Endothelial cell of umbilical vein (primary cell): ENCODE measurements around the gene ZNF205. TPM values are rescaled to one million over a fixed set of nuclear protein-coding genes. Genes with fewer than 3 reads are reported as not detected.

Experiments
- BruUV-seq: library from RNA; stranded (reverse); fragments of 400-500 nt; replicated peaks from 2 replicates; lab custom pipeline; 2021; lab: Mats Ljungman, UMichigan
- CTCF ChIA-PET: fragments of 300-600, 350-600 bp; sonication (Branson Sonifier 250); formaldehyde crosslinking; loops from one replicate; lab custom pipeline; 2021; ENCODE audit warnings: antibody characterized with exemption, inconsistent platforms; lab: Charles Lee
- POLR2A ChIA-PET: fragments of 300-600, 350-600 bp; sonication (Branson Sonifier 250); formaldehyde crosslinking; loops from one replicate; lab custom pipeline; 2021; ENCODE audit warnings: antibody characterized with exemption, inconsistent platforms; lab: Charles Lee
- DNase-seq: peaks from one replicate; pipeline ENCODE4 v3.0.0-alpha.2; 2011; ENCODE audit warnings: low read depth, low spot score
- FAIRE-seq: peaks from 2 replicates; lab custom pipeline; 2011; peaks lifted over from hg19 to GRCh38; lab: Jason Lieb, UNC
- H2AFZ ChIP-seq: 2 replicates; pipeline ENCODE4 v1.6.0; 2012; ENCODE audit warnings: low read depth, low read length, control low read depth, inconsistent platforms
- H3K27ac ChIP-seq: 2 replicates; pipeline ENCODE4 v1.5.1; 2011; ENCODE audit warnings: low read depth, mild to moderate bottlenecking, control low read depth, low read length, moderate library complexity; ENCODE audit not compliant: insufficient read depth
- H3K27me3 ChIP-seq, 2 experiments: 2 replicates each; pipeline versions ENCODE4 v1.6.0 to v1.6.1; 2011; ENCODE audit warnings: low read length in 2 of 2, mixed read lengths in 1 of 2; ENCODE audit not compliant: control insufficient read depth in 2 of 2, insufficient read depth in 2 of 2
- H3K36me3 ChIP-seq, 2 experiments: 2 replicates in 1 of 2; 3 replicates in 1 of 2; pipeline ENCODE4 v1.5.1; 2011; ENCODE audit warnings: low read length in 2 of 2, mild to moderate bottlenecking in 1 of 2, moderate library complexity in 1 of 2; ENCODE audit not compliant: control insufficient read depth in 2 of 2, insufficient read depth in 2 of 2; ENCODE audit errors: extremely low read depth in 1 of 2
- H3K4me1 ChIP-seq: 3 replicates; pipeline ENCODE4 v1.5.1; 2011; ENCODE audit warnings: mild to moderate bottlenecking, low read length; ENCODE audit not compliant: control insufficient read depth, insufficient read depth; ENCODE audit errors: extremely low read depth
- H3K4me2 ChIP-seq: 2 replicates; pipeline ENCODE4 v1.6.1; 2011; ENCODE audit warnings: low read length, control low read depth, mixed read lengths; ENCODE audit not compliant: insufficient read depth
- H3K4me3 ChIP-seq, 3 experiments: fragments of 200-600 bp in 1 of 3; sonication (generic), shearing (Covaris generic) in 1 of 3; replicated peaks in 1 of 3; 2 replicates each; pipeline ENCODE4 v1.5.1; 2011 to 2016; ENCODE audit warnings: control low read depth in 3 of 3, low read length in 3 of 3, mild to moderate bottlenecking in 2 of 3, inconsistent platforms in 1 of 3, low read depth in 1 of 3, moderate library complexity in 1 of 3; ENCODE audit not compliant: insufficient read depth in 1 of 3
- H3K79me2 ChIP-seq: 2 replicates; pipeline ENCODE4 v1.6.0; 2012; ENCODE audit warnings: low read length, inconsistent platforms; ENCODE audit not compliant: control insufficient read depth, insufficient read depth
- H3K9ac ChIP-seq: replicated peaks from 2 replicates; pipeline ENCODE3; 2011; ENCODE audit warnings: low read length, control low read depth; ENCODE audit not compliant: insufficient read depth; ENCODE audit errors: extremely low read depth
- H3K9me1 ChIP-seq: replicated peaks from 3 replicates; pipeline ENCODE4 v1.6.0; 2011; ENCODE audit warnings: mild to moderate bottlenecking, low read length; ENCODE audit not compliant: control insufficient read depth, insufficient read depth; ENCODE audit errors: extremely low read depth
- H3K9me3 ChIP-seq: replicated peaks from 2 replicates; pipeline ENCODE4 v1.5.1; 2012; ENCODE audit warnings: low read length, inconsistent platforms; ENCODE audit not compliant: control insufficient read depth, insufficient read depth
- H4K20me1 ChIP-seq: replicated peaks from 2 replicates; pipeline ENCODE3; 2011; ENCODE audit warnings: mild to moderate bottlenecking, low read length; ENCODE audit not compliant: control insufficient read depth, insufficient read depth; ENCODE audit errors: extremely low read depth
- EZH2 ChIP-seq: IDR thresholded peaks from 2 replicates; pipeline ENCODE4 v1.6.1; 2012; ENCODE audit warnings: borderline replicate concordance, low read depth, mild to moderate bottlenecking, moderate library complexity, low read length, inconsistent platforms; ENCODE audit not compliant: severe bottlenecking
- FOS ChIP-seq: IDR thresholded peaks from 2 replicates; pipeline ENCODE4 v1.6.1; 2011; ENCODE audit warnings: mild to moderate bottlenecking, low read length, moderate library complexity, borderline replicate concordance; ENCODE audit not compliant: insufficient read depth
- GATA2 ChIP-seq: IDR thresholded peaks from 2 replicates; pipeline ENCODE4 v1.7.0; 2011; ENCODE audit warnings: low read depth, mild to moderate bottlenecking, moderate library complexity, mixed read lengths, low read length; ENCODE audit not compliant: insufficient read length, insufficient read depth
- POLR2A ChIP-seq: IDR thresholded peaks from 2 replicates; pipeline ENCODE4 v1.6.1; 2012; ENCODE audit warnings: low read depth, mild to moderate bottlenecking, control low read depth, low read length
- POLR2AphosphoS5 ChIP-seq: IDR thresholded peaks from 2 replicates; pipeline ENCODE4 v1.6.1; 2012; ENCODE audit warnings: low read depth, mild to moderate bottlenecking, control low read depth, low read length, moderate library complexity; ENCODE audit not compliant: insufficient read depth
- dilution Hi-C: fragments of 300-500 bp; cut with MboI; formaldehyde crosslinking; loops from one replicate; pipeline ENCODE4 v1.15.0; 2019; ENCODE audit warnings: low sequenced_read_pairs; ENCODE audit not compliant: extremely low pct_ligation_motif_present
- intact Hi-C: fragments of 100-400 bp; cut with micrococcal nuclease; formaldehyde crosslinking; loops from one replicate; pipeline ENCODE4 v1.10.0; 2022
- polyA plus RNA-seq, 4 experiments: library from polyadenylated mRNA; depleted of rRNA in 3 of 4; stranded (reverse) in 3 of 4; unstranded in 1 of 4; fragments of >200 nt; gene quantifications; 2 replicates each; pipeline versions ENCODE4 v1.2.1 to v1.2.3, GENCODE V29; 2011 to 2012; ENCODE audit warnings: missing spikeins in 1 of 4
- total RNA-seq: library from RNA; stranded (reverse); gene quantifications from 2 replicates; pipeline ENCODE4 v1.2.3, GENCODE V29; 2021

The ZNF205 gene
- total and polyA plus RNA-seq, 2 donors (not counting 3 experiments of a cell fraction or from before 2014, with no cell fraction given), result 18.5 to 19.0 TPM

GRCh38 chr16:3119701-3120408 is 7.5 kb downstream of the ZNF205 start:
- intact Hi-C loops (no loop called here), dilution Hi-C loops (no loop called here)
- H3K9me3 ChIP-seq, result no peaks in the 10 kb centered on the region
- ChIA-PET CTCF (interaction anchor here (0.9 to 4.9 kb wide), 5 partner anchors 10 to 88 kb away, joined by 3 to 26 read pairs (median 13); no protein-coding TSS in a partner anchor), POLR2A (interaction anchor here (0.8 kb wide), 1 partner anchor 17 kb away, joined by 3 read pairs; no protein-coding TSS in a partner anchor)
- FAIRE-seq (no peak), DNase-seq (no peak)
- H3K27me3 ChIP-seq, result no peaks in the 10 kb centered on the region
- no peak overlapping the region for H3K27ac ChIP-seq
- peaks cover 4 to 28% of the 10 kb centered on the region in 2 experiments for H3K36me3 ChIP-seq
- H3K9me1 ChIP-seq, result no peaks in the 10 kb centered on the region
- no peaks in the 10 kb centered on the region for H4K20me1 ChIP-seq
- no peak overlapping the region for H2AFZ ChIP-seq
- BruUV-seq, result no TSS peak
- H3K4me3 ChIP-seq, result no peak overlapping the region
- H3K4me1 ChIP-seq, result peaks cover 6% of the 10 kb centered on the region
- H3K79me2 ChIP-seq, result no peaks in the 10 kb centered on the region
- no peak for TF ChIP-seq POLR2AphosphoS5
- no peak for TF ChIP-seq GATA2
- H3K9ac ChIP-seq, result no peak overlapping the region
- H3K4me2 ChIP-seq, result no peak overlapping the region

GRCh38 chr16:3120435-3120834 is 8.0 kb downstream of the ZNF205 start:
- Histone ChIP-seq H4K20me1 (no peaks in the 10 kb centered on the region), H3K36me3 (peaks cover 4 to 27% of the 10 kb centered on the region in 2 experiments), H3K9ac (no peak overlapping the region), H3K4me3 (no peak overlapping the region), H3K4me2 (no peak overlapping the region), H3K79me2 (no peaks in the 10 kb centered on the region), H3K9me1 (no peaks in the 10 kb centered on the region), H3K9me3 (no peaks in the 10 kb centered on the region), H2AFZ (no peak overlapping the region), H3K4me1 (peaks cover 6% of the 10 kb centered on the region), H3K27me3 (no peaks in the 10 kb centered on the region), H3K27ac (no peak overlapping the region)
- CTCF ChIA-PET, result interaction anchor here (2.6 to 4.9 kb wide), 3 partner anchors 9 to 61 kb away, joined by 13 to 26 read pairs (median 22); no protein-coding TSS in a partner anchor
- no TSS peak for BruUV-seq
- DNase-seq (no peak), FAIRE-seq (no peak)
- no peak for TF ChIP-seq POLR2A
- TF ChIP-seq EZH2, result no peak
- TF ChIP-seq FOS, result no peak
- TF ChIP-seq POLR2AphosphoS5, result no peak
- POLR2A ChIA-PET, result no interaction called here
- intact Hi-C loops, result no loop called here
- dilution Hi-C loops, result no loop called here
